ENCODE results near the gene KIFAP3.
"Not testable (repeated sequence)": the region's sequence is repeated elsewhere in the genome, so short reads cannot be mapped to it uniquely, and the experiment has no call there.

The KIFAP3 gene

DNA sequence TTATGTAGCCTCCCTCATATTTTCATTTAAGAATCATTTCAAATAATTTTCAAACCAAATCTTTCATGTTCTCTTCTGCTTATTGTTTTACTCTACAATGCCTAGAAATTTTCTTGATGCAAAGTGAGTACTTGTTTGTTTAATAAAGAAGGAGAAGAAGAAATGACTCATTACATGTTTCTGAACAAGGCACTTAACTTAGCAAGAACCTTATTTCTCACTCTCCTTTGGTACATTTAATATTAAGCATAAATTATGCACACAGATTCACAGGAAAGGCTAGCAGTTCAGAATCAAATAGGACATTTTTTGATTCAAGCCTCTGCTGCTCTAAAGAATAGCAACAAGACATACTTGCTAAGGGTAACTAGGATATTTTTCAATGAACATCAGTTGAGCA lies 189.9 kb downstream of the KIFAP3 start:
- no peak for DNase-seq

DNA sequence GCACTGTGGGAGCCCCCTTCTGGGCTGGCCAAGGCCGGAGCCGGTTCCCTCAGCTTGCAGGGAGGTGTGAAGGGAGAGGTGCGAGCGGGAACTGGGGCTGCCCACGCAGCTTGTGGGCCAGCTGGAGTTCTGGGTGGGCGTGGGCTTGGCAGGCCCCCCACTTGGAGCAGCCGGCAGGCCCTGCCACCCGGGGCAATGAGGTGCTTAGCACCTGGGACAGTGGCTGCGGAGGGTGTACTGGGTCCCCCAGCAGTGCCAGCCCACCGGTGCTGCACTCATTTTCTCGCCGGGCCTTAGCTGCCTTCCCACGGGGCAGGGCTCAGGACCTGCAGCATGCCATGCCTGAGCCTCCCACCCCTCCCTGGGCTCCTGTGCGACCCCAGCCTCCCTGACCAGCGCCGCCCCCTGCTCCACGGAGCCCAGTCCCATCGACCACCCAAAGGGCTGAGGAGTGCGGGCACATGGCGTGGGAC lies 192.4 kb downstream of the KIFAP3 start:
- DNase-seq = no peak

DNA sequence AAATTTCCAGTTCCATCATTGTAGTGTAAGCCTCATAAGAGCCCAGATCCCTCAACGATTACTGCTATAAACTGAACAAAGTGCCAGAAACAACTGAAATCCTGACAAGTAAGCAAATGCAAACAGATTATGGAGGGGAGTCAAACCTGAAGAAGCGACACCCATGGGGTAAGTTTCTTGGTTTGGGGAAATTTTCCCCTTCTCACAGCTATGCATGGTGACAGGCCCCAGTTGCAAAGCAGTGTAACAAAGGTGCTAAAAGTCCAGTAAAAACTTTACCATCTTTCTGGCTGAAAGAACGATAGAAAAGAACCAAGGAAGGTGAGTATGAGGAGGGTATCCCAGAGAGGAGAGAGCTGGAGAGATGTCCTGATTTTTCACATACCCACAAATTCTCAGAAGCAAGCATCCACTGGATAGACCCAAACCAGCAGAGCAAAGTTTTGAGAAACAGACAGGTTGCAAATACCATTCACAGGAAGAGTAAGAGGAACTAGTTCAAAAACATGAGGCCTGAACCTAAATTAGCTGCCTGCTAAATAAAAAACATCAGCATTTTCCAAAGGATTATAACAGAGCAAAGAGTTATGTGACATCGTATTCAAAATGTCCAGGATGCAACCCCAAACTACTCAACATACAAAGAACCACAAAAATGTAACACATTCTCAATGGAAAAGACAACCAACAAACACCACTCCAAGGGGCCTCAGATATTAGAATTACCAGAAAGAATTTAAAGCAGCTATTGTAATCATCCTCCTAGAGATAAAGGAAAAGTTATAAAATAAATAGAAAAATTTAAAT lies 195.3 kb downstream of the KIFAP3 start:
- no peak for DNase-seq

DNA sequence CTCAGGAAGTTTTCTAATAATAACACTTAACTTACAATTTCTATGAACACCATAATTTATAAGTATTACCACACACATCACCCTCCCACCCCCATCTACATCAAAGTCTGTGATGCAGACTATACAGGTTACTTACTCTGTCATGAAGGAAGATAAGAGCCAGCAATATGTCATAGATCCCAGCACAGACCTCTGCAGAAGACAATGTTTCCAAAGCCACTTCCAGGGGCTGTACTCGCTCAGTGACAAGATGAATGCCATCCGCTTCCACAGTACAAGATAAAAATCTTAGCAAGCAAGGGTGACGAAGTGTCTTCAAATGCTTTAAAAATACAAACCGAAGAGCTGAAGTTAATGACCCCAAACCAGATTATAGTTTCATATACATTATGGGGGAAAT lies 196.0 kb downstream of the KIFAP3 start:
- DNase-seq = no peak

DNA sequence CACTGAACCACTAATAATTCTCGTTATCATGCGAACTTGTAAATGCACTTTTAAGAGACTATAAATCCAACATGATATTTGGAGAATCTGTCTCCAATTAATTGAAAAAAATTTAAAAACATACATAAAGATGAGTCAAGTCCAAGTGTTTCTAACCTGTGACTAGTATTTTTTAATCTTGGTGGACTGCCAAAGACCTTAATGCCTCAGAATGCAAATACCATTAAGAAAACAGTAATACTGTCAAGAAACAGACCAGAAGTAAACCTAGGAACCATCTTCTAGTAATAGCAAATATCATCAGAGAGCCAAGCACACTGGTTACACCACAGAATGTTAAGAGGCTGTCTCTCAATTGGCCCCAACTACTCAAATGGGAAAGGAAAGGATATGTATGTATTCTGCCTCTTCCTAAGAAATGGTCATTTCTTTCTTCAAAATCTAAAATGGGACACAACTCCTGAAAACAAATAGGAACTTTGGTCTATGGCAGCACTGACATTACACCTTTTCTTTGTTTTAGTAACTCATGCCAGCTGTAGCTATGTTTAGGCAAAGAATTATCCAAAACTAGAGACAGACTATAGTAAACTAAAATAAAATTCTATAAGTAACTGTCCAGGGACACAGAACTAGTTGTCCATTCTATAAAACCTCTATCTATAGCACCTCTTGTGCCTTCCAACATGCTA lies 196.5 kb downstream of the KIFAP3 start:
- no peak for DNase-seq

DNA sequence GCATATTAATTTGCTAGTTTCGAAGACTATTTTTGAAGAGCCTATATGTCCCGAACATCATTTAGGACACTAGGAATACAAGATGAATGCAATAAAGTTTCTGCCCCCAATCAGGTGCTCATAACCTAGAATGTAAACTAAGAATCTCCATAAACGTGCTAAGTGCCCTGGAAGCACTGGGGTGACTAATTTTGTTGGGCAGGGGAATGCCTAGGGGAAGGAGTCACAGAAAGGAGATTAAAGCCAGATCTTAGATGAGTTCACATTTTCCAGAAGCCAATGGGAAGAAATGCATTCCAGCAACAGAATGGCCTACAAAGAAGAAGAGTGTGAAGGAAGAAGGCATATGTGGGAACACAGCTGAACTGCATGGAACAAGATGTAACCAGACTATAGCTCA lies 200.3 kb downstream of the KIFAP3 start:
- DNase-seq = no peak

DNA sequence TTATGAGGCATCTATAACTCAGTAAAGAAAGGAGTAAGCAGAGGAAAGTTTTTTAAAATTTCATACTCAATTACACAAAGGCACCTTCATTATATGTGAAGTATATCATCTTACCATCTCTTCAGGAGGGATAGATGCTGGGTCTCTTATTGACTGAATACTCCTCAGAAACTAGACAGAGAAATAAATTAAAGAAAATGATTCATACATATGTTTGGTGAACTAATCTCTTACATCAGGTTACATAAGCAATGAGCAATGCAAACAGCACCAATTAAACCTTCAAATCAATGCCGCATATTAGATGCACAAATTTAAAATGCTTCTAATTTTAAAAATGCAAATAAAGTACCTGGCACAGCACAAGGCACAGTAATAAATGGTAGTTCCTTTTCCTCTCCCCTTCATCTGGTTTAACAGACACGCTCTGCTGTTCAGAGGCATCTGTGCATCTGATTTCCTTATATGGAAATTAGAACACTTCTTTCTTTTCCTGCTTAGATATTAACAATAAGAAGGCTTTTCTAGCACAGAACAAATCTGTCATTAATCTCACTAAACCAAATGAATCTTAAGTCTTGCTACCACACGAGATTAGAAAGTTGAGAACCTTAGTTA lies 200.8 kb downstream of the KIFAP3 start:
- no peak for DNase-seq

DNA sequence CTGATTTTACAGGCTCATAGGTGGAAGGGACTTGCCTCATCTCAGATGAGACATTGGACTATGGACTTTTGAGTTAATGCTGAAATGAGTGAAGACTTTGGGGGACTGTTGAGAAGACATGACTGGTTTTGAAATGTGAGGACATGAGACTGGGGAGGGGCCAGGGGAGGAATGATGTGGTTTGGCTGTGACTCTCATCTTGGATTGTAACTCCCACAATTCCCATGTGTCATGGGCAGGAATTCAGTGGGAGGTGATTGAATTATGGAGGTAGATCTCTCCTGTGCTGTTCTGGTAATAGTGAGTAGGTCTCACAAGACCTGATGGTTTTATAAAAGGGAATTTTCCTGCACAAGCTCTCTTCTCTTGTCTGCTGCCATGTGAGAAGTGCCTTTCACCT lies 201.6 kb downstream of the KIFAP3 start:
- DNase-seq = no peak

DNA sequence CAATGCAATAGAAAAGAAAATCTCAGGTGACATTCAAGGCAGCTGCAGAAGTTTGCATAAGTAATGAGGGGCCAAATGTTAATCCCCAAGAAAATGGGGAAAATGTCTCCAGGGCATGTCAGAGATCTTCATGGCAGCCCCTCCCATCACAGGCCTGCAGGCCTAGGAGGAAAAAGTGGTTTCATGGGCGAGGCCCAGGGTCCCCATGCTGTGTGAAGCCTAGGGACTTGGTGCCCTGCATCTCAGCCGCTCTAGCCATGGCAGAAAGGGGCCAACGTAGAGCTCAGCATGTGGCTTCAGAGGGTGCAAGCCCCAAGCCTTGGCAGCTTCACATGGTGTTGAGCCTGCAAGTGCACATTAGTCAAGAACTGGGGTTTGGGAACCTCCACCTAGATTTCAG lies 202.5 kb downstream of the KIFAP3 start:
- not testable (repeated sequence) for DNase-seq

Measured in bone marrow (tissue), 2 donors.